ENCODE measurements around the gene ELP4.

DNA sequence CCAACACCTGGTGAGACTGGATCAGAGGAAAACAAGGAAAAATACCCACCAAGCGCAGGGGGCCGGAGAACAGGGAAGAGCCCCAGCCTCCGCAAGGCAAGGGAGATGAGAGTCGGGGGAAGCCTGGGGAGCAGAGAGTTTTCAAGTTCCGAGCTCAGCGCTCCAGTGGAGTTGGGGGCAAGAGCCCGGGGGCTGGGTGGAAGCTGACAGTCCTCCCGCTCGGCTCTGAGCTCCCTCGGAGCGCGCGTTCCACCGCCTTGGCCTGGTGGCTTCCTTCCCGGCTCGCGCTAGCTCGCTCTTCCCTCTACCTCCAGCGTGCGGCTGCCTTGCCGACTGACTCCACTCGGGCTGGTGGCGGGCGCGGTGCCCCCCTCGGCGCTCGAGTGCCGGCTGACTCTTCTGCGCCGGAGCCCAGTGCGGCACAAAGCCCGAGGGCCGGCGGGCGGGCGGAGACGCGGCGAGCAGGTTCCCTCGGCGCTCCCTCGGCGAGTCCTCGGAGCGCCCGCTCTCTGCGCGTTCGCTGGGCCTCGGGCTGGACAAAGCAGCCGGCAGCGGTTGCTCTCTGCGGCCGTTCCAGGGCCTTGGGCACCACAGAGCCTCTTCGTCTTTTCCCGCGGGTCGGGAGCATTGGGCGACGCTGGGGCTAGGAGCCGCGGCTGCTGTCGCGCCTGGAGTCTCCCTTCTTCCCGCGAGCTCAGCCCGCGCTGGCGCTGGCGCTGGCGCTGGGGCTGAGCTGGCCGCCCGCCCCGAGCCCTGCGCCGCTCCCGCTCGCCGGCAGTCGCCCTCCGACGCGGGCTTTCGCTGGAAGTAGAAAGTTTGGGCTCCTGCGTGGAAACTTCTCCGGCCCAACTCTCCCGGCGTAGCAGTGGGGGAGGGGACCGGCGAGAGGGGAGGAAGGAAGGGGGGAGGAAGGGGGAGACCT lies 300.6 kb downstream of the ELP4 start:
- TF ChIP-seq, protein P1, sequence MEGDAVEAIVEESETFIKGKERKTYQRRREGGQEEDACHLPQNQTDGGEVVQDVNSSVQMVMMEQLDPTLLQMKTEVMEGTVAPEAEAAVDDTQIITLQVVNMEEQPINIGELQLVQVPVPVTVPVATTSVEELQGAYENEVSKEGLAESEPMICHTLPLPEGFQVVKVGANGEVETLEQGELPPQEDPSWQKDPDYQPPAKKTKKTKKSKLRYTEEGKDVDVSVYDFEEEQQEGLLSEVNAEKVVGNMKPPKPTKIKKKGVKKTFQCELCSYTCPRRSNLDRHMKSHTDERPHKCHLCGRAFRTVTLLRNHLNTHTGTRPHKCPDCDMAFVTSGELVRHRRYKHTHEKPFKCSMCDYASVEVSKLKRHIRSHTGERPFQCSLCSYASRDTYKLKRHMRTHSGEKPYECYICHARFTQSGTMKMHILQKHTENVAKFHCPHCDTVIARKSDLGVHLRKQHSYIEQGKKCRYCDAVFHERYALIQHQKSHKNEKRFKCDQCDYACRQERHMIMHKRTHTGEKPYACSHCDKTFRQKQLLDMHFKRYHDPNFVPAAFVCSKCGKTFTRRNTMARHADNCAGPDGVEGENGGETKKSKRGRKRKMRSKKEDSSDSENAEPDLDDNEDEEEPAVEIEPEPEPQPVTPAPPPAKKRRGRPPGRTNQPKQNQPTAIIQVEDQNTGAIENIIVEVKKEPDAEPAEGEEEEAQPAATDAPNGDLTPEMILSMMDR (conservative IDR thresholded peaks at IDR 0.05; ENCODE audit: low read depth, low read length) = no peak
- no peak for TF ChIP-seq EZH2phosphoT487 (IDR thresholded peaks at IDR 0.05; ENCODE audit: borderline replicate concordance, low read length)

All from PC-3 (cell line).